ENCODE results near the gene RNF220.
"Not testable (repeated sequence)": the region's sequence is repeated elsewhere in the genome, so short reads cannot be mapped to it uniquely, and the experiment has no call there.

Gene RNF220

DNA sequence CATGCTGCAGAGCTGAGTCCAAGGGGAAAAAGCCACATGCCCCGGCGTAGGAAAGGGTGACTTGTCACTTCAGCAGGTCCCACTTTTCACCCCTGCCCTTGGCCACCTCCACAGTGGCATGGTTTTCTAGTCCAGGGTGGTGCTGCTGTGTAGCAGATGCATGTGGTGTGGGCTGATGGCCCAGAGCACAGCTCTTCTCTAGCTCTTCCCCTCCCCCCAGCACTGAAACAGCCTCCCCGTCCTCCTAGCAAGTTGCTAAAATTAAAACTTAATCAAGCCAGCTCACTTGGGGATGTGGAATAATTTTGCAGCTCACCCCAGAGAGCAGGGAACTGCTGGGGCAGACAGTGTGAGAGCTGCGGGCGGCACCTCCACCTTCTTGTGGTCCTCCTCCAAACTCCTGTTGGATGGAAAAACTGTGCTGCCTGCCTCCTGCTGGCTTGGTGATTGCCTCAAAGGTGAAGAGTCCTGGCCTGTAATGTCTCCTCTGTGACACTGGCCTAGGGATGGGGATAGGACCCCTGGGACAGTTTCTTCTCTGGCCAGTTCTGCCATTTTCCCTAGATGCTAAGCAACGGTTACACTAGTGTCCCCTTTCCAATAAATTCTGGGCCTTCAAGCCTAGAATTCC, 91.6 kb downstream of the RNF220 start:
- DNase-seq (ENCODE audit: low spot score) = no peak

DNA sequence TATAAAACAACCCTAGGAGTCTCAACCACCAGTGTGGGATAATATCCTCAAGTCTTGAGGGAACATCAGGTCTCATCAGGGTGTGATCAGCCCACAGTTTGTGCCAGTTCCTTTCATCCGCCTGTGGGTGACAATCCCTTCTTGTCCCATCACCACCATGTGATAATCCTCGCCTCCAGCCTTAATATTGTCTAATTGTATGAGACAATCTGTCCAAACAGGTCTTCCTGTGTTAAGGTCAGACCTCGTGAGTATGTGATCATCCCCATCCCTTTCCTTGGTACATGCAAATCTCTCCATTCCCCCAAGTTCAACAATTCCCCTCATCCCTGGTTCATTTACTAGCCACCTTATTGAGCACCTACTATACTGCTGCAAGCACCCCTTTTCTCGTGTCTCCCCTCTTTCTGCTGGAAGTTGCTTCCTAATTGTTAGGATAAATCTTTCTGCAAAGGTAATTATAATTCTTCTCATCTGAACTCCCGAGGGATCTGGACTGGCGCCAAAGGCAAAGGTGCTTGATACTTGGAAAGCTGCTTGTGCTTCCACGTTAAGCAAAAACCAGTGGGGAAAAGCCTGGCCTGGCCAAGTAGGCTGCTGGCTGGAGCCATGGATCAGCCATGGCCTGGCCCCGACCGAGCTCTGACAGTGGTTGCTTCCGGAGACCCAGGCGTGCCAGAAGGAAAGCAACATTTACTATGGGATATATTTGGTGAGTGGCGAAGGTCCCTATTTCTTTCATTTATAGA, 92.5 kb downstream of the RNF220 start:
- no peak for DNase-seq (ENCODE audit: low spot score)

DNA sequence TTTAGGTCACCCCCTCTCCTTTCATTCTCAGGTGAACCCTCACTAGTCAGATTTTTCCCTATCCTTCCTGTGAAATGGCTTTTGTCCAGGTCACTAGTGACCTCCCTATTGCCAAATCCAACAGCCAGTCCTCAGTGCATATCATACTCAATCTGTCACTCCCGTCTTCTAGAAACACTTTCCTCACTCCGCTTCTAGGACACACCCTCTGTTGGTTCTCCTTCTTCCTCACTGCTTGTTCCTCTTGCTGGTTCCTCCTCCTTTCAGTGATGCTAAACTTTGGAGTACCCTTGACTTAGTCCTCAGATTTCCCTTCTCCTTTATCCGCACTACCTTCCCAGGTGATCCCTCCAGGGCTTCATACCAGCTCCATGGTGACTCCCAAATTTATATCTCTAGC, 94.3 kb downstream of the RNF220 start:
- DNase-seq (ENCODE audit: low spot score) = no peak

DNA sequence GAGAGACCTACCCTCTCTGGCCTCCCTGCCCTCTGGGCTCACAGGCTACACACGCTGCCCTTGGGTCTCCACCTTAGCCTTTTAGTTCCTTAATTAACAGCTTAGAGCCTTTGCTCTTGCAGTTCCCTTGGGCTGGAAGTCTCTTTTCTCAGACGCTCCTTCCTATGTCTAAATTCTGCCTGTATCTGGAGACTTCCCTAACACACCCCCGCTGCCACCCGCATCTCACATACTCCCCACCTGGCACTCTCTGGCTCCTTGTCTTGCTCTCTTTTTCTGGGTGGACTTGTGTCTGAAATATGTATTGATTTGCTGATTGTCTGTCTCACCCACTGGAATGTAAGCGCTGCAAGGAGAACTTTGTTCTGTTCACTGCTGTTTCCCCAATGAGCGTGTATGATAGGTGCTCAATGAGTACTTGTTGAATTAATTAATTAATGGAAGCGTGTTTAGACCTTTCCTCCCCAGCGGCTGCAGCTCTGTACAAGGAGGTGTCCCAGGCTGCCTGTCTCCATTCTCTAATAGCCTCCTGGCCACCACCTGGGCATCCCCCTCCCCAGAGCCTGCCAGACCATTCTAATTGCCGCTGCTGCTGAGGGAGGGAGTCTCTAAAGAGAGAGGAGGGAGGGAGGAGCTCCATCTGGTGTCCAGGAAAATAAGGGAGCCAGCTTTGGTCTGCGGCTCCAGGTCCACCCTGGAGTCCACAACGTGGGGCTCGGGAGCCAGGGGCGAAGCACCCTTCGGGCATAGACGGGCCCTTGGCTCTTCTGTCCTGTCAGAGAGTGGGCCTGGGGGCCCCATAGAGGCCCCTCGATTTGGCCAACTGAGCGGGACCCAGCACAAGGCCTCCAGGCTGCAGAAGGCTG, 95.4 kb downstream of the RNF220 start:
- DNase-seq (ENCODE audit: low spot score) = no peak

DNA sequence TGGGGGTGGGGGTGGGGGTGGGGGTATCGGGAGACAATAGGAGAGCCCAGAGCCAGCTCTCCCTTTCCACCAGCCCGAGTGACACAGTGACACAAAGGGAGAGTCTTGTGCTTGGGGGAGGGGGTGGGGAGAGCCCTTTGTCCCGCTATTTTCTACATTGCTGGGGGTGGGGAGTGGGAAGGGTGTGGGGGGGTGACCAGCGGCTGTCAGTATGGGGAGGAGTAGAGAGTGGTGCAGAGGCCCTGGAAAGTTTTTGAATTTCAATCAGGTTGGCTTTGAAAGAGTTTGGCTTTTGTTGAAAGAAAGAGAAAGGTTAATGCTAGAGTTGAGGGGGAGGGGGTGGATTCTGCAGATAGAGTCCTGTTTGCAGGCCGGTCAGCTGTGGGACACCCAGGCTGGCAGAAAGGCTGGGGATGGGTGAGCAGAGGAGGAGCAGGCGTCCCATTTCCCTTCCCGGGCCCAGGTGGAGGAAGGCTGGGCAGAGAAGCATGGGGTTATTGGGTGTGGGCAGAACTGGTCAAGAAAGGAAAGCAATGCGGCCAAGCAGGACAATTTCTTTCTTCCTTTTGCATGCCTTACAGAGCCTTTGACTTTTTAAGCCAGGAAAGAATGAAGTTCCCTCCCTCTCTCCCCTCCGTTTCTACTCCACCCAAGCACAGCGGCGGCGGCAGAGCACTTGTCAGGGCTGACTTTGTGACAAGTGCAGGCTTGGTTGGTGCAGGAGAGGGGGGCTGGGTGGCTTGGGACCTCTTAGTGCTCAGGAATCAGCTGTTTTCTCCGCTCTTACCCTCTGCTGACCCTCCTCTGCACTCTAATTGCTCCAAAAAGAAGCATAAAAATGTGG, 96.2 kb downstream of the RNF220 start:
- no peak for DNase-seq (ENCODE audit: low spot score)

DNA sequence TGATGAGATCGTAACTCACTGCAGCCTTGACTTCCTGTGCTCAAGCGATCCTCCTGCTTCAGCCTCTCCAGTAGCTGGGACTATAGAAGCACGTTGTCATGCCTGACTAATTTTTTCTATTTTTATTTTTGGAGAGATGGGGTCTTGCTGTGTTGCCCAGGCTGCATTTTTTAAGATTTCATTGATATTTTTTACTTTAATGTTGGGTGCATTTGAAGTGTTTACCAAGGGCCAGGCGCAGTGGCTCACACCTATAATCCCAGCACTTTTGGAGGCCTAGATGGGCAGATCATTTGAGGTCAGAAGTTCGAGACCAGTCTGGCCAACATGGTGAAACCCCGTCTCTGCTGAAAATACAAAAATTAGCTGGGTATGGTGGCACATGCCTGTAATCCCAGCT, 97.8 kb downstream of the RNF220 start:
- not testable (repeated sequence) for DNase-seq (ENCODE audit: low spot score)

DNA sequence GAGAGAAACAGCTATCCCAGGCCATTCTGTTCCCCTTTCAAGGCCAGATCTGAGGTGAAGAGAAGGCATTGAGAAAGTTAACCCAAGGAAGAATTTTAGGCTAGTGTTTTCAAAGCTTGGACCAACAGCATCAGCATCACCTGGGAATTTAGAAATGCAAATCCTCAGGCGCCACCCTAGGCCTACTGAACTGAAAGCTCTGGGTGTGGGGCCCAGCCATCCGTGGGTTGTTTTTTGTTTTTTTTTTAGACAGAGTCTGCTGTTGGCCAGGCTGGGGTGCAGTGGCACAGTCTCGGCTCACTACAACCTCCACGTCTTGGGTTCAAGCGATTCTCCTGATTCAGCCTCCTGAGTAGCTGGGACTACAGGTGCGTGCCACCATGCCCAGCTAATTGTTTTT, 98.6 kb downstream of the RNF220 start:
- DNase-seq (ENCODE audit: low spot score) = no peak

DNA sequence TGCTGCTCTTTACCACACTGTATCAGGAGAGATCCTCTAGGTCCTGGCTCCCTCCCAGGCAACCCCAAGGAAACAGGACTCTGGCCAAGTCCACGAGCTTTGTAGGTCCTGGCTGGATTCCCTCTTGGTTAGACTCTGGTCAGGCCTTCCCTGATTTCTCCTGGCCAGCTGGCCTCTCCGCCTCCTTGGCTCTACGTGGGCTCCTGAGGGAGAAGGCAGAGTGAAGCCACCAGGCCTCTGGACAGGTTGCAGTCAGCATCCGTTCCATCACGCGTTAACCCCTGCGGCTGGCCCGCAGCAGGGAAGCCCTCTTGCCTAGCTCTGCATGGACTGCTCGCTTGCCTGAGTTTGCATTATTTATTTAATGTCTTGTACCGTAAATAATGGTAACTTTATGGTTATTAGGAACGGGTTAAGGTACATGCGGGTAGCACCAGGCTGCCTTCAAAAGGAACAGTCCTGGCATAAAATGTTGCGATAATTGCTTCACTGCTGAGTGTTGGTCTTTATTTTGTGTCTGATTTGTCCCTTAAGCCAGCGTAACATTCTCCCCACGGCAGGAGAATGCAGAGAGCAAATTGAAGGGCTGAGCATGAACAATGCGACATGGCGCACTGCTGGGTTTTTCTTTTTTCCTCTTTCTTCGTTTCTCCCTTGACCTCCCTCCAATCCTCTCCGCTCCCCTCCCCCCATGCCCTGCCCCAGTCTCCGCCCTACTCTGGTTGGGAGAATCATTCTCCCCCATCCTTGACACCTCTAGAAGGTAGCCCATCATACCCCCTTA, 100.3 kb downstream of the RNF220 start:
- no peak for DNase-seq (ENCODE audit: low spot score)

DNA sequence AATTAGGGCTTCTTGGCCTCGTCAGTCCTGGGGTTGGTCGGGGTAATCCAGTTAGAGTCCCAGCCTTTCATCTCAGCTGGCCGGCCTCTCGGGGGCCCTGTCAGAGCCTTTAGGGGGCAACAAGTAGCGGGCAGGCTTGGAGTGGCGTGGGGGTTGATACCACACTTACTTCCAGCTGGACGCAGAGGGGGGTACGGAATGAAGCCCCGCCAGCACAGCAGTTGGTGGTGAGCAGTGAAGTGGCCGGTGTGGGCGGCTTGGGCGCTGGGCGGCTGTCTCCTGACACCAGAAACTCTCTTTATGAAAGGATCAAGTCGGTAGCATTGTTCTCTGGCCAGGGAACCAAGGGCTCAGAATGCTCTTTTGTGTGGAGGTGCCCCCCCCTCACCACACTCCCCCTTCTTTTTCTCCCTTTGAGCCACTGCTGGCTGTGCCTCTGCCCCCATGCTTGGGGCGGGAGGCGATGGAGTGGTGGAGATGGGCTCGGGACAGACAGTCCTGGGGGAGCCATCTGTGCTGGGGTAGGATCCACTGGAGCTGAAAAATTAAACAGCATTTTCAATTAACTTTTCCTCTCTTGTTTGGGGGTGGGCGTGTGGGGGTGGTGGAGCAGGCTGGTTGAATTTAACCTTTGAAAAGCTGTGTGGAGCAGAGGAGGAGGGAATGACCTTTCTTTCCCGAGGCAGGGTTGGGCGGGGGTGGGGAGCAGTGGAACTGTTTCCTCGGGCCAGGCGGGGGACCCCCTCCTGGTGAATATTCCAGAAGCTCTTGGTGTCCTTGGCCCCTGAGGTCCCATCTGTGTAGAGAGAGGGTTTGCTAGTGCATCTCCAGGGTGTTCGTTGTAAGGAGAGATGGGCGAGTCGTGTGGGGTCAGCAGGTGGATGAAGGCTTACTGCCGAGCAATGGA, 102.7 kb downstream of the RNF220 start:
- DNase-seq (ENCODE audit: low spot score) = no peak

DNA sequence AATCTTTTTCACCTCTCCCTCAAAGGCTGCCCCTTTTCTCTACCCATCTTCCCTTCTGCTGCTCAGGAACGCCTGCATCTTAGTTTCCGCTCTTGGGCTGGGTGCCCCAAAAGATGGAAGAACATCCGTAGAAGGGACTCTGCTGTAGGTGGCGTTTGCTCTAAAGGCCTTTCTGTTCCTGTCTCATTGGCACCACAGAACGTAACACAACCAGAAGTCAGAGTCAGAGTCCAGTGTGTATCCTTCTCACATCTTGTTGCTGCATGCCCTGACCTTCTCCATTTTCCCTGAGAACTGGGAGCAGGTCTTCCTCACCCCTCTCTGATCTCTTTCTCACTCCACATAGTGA, 103.3 kb downstream of the RNF220 start:
- no peak for DNase-seq (ENCODE audit: low spot score)

DNA sequence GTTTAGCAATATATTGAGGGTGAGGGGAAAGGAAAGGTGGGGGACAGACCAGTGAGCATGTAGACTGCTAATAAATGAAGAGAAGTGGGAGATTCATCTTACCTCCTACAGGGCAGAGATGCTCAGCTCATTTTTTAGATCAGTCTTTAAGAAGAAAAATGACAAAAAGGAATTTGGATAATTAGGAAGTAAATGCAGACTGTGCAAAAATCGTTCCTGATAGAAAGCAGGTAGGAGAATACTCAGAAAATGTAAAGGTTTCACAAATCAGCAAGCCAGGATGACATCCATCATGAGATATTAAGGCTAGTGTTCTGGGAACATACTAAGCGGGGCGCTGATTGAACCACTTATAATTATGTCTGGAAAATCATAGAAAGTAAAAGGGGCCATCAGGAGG, 106.3 kb downstream of the RNF220 start:
- DNase-seq (ENCODE audit: low spot score) = no peak

DNA sequence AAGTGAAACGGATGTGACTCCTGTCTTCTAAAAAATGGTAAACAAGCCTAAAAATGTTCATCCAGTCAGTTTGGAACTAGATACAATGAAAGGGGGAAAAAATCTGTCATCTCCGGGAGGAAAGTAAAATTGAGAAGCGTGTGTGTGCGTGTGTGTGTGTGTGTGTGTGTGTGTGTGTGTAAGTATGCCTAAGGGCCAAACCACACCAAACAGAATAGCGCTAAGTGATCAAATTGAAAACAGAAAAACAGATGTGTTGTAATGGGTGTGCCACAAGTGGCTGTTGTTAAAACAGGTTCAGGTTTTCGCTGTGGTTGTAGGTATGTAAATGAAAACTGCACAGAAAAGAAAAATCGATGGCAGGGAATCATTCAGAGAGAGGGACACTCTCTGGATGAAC, 106.7 kb downstream of the RNF220 start:
- peak; percentile 26 for DNase-seq (ENCODE audit: low spot score)

DNA sequence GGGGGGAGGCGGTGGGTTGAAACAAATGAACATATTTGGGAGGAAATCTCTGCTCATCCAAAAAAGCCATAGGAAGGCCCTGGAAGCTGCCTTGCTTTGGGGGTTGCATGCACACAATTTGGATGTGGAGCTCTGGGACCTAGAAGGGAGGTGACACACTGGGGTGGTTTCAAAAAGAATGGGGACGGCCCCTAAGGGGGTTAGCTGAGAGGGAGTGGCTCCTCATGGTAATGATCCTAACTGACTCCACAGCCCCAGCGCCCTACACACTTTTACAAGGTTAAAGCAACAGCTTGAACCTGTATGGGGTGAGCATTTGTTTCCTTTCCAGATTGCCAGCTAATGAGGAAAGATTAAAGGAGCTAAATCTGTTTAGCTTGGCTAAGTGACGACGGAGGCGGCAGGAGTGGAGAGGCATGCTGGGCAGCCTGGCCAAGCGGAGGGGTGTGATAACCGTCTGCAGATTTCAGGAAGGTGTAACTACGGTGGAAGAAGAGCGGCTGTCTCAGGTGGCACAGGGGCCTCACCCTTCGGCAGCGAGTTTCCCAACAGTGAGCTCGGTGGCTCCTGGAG, 107.3 kb downstream of the RNF220 start:
- DNase-seq (ENCODE audit: low spot score) = no peak

DNA sequence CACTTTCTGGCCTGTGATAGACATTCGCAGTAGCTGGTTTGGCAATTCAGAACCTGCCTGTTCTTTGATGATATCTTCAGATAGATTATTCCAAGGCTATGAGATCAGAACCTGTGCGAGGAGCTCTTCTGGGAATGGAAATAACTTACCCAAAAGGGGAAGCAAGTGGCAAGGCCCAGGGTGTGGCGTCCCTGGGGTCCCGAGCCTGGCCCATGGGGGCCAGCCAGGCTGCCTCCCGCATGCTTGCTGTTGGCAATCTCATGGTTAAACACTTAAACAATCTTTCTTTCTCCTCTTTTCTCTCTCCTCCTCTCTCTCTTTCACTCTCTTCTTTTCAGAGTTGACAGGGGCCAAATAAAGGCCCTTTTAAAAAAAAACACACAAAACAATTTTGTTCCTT, 108.1 kb downstream of the RNF220 start:
- DNase-seq (ENCODE audit: low spot score) = no peak

DNA sequence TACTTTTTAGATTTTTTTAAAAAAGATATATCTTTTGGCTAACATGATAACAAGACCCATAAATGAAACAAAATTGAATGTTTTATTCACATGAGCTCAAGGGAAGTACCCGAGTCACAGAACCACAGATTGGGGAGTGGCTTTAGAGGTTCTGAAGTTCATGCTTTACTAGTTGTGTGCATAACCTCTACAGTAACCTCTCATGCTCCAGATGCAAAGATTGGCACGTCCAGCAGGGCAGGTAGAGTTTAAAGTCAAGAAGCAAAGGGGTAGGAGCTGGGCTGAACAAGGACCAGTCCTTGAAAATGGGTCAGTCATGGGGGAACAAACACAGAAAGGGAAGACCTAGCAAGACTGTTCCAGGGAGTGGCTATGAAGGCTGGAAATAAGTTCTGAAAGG, 109.6 kb downstream of the RNF220 start:
- no peak for DNase-seq (ENCODE audit: low spot score)

DNA sequence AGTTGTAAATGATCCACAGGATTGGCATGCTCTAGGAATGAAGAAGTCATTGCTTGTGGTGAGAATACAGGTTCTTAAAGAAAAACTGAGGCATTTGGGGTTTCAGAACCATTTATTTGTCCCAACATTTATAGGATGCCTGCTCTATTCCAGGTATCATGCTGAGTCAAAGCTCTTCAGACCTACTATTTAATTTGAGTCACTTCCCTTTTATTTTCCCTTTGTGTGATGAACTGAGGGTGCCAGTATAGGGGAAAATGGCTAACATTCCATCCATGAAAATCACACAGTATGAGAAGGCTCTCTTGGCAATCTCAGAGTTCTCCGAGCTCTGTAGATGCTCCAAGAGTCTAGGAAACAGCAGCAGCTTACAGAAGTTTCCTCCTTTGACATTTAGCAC, 110.4 kb downstream of the RNF220 start:
- no peak for DNase-seq (ENCODE audit: low spot score)

DNA sequence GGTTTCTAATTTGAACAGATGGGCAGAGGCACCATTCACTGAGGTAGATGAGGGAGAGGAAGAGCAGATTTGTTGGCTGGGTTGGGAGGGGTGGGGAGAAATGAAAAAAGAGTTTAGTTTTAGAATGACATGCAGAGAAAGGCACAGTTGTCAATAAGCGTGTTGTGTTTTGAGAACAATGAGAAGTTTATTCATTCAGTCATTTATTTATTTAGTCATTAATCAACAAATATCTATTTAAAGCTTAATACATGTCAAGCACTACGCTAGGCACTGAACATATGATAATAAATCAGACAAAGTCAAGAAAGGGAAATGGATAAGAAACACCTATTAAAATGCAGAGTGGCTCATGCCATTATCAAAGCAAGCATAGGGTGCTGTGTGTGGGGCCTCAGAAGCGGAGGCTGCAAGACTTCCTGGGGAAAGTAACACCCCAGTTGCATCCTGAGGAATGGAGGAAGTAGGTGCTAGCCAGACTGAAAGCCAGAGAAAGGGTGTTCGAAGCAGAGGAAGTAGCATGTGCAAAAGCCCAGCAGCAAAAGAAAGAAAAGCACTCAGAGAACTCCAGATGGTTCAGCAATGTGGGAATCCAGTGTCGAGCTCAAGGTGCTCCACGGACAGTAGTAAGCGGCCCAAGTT, 114.1 kb downstream of the RNF220 start:
- DNase-seq (ENCODE audit: low spot score) = no peak

DNA sequence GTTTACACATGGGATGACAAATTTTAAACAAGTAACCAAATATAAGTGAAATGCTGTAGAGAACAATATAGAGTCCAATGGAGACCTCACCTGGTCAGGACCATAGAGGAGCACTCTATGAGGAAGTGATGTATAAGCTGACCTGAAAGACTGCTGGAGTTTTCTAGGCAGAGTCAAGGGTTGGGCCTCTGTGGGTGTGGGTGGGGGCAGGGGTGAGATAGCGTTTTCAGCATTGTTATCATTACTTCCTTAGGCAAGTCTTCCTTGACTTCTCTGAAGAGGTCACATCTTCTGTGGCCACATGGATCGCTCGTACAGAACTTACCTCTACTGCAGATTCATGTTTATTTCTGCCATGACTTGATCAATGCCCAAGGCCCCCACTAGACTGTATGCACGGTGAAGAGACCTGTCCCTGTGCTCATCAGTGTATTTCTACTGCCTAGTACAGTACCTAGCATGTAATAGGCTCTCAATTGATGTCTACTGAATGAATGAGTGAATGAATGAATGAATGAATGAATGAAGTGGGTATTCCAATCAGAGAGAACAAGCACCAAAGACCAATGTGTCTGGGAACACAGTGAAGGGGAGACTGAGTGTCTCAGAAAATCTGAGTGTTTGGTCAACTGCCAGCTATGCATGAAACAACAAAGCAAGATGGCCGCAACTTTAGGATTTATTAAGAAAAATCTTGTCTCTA, 116.5 kb downstream of the RNF220 start:
- no peak for DNase-seq (ENCODE audit: low spot score)
